H9 (cell line): ENCODE measurements around the gene DLK1. TPM values are rescaled to one million over a fixed set of nuclear protein-coding genes. Genes with fewer than 3 reads are reported as not detected.

ENCODE experiments used
- DNase-seq: peaks from one replicate; pipeline ENCODE4 v3.0.0-alpha.2; 2017
- H2AFZ ChIP-seq: one replicate; pipeline ENCODE4 v1.6.1; 2013; ENCODE audit warnings: mild to moderate bottlenecking, low read length, control low read depth, moderate library complexity
- H2AK5ac ChIP-seq: 2 replicates; pipeline ENCODE4 v1.6.1; 2013; ENCODE audit warnings: low read length, control low read depth, mixed read lengths; ENCODE audit not compliant: insufficient read length
- H2BK120ac ChIP-seq: one replicate; pipeline ENCODE4 v1.6.1; 2013; ENCODE audit warnings: low read depth, mild to moderate bottlenecking, low read length, control low read depth, inconsistent platforms; ENCODE audit not compliant: poor library complexity, severe bottlenecking
- H2BK12ac ChIP-seq: 2 replicates; pipeline ENCODE4 v1.6.1; 2013; ENCODE audit warnings: low read length, control low read depth, mixed read lengths, low read depth; ENCODE audit not compliant: insufficient read length
- H2BK15ac ChIP-seq: 2 replicates; pipeline ENCODE4 v1.6.1; 2013; ENCODE audit warnings: low read depth, low read length, control low read depth
- H2BK20ac ChIP-seq: one replicate; pipeline ENCODE4 v1.6.1; 2013; ENCODE audit warnings: low read depth, mild to moderate bottlenecking, low read length, control low read depth, inconsistent platforms; ENCODE audit not compliant: poor library complexity, severe bottlenecking
- H2BK5ac ChIP-seq: 2 replicates; pipeline ENCODE4 v1.6.1; 2013; ENCODE audit warnings: low read length, control low read depth, mixed read lengths; ENCODE audit not compliant: insufficient read length
- H3K14ac ChIP-seq: 2 replicates; pipeline ENCODE4 v1.6.1; 2013; ENCODE audit warnings: low read length, control low read depth; ENCODE audit not compliant: insufficient read depth
- H3K18ac ChIP-seq: 2 replicates; pipeline ENCODE4 v1.6.1; 2013; ENCODE audit warnings: low read depth, mild to moderate bottlenecking, mixed read lengths, low read length, control low read depth; ENCODE audit not compliant: insufficient read length
- H3K23ac ChIP-seq: 2 replicates; pipeline ENCODE4 v1.6.1; 2013; ENCODE audit warnings: low read length, control low read depth, mixed read lengths, low read depth; ENCODE audit not compliant: insufficient read length
- H3K23me2 ChIP-seq: 2 replicates; pipeline ENCODE4 v1.6.1; 2013; ENCODE audit warnings: low read depth, mild to moderate bottlenecking, mixed read lengths, low read length, control low read depth; ENCODE audit not compliant: insufficient read length, poor library complexity, severe bottlenecking
- H3K27ac ChIP-seq: 2 replicates; pipeline ENCODE4 v1.5.1; 2013; ENCODE audit warnings: low read length, control low read depth, mixed read lengths, low read depth; ENCODE audit not compliant: insufficient read length
- H3K27me3 ChIP-seq: 2 replicates; pipeline ENCODE4 v1.6.1; 2013; ENCODE audit warnings: low read length, control low read depth, inconsistent platforms; ENCODE audit not compliant: insufficient read depth
- H3K4ac ChIP-seq: 2 replicates; pipeline ENCODE4 v1.6.1; 2013; ENCODE audit warnings: low read depth, mild to moderate bottlenecking, control low read depth, inconsistent platforms, low read length, moderate library complexity
- H3K4me1 ChIP-seq: 2 replicates; pipeline ENCODE4 v1.6.1; 2013; ENCODE audit warnings: low read length, control low read depth, inconsistent platforms; ENCODE audit not compliant: insufficient read depth
- H3K4me2 ChIP-seq: 2 replicates; pipeline ENCODE4 v1.6.1; 2013; ENCODE audit warnings: low read length, control low read depth, mixed read lengths; ENCODE audit not compliant: insufficient read length, insufficient read depth
- H3K56ac ChIP-seq: 2 replicates; pipeline ENCODE4 v1.6.1; 2013; ENCODE audit warnings: low read depth, mild to moderate bottlenecking, mixed read lengths, low read length, control low read depth; ENCODE audit not compliant: insufficient read length
- H3K79me1 ChIP-seq: 2 replicates; pipeline ENCODE4 v1.6.1; 2013; ENCODE audit warnings: low read depth, mild to moderate bottlenecking, moderate library complexity, low read length, control low read depth, inconsistent platforms; ENCODE audit not compliant: insufficient read depth, poor library complexity, severe bottlenecking
- H3K79me2 ChIP-seq: 2 replicates; pipeline ENCODE4 v1.6.1; 2013; ENCODE audit warnings: low read length, control low read depth, inconsistent platforms; ENCODE audit not compliant: insufficient read depth
- H3K9ac ChIP-seq: 2 replicates; pipeline ENCODE4 v1.6.1; 2013; ENCODE audit warnings: low read length, control low read depth, mixed read lengths; ENCODE audit not compliant: insufficient read length; ENCODE audit errors: extremely low read depth
- H3K9me3 ChIP-seq: one replicate; pipeline ENCODE4 v1.6.1; 2013; ENCODE audit warnings: low read depth, low read length, inconsistent platforms; ENCODE audit not compliant: control insufficient read depth
- H3T11ph ChIP-seq: one replicate; pipeline ENCODE4 v1.6.1; 2013; ENCODE audit warnings: mild to moderate bottlenecking, low read length, control low read depth, inconsistent platforms
- H4K20me1 ChIP-seq: one replicate; pipeline ENCODE4 v1.6.1; 2013; ENCODE audit not compliant: control insufficient read depth, insufficient read length, insufficient read depth
- H4K5ac ChIP-seq: 2 replicates; pipeline ENCODE4 v1.6.1; 2013; ENCODE audit warnings: low read depth, mild to moderate bottlenecking, mixed read lengths, low read length, control low read depth; ENCODE audit not compliant: insufficient read length
- H4K8ac ChIP-seq: replicated peaks from 2 replicates; pipeline ENCODE4 v1.6.1; 2013; ENCODE audit warnings: low read length, control low read depth, mixed read lengths, low read depth; ENCODE audit not compliant: insufficient read length
- H4K91ac ChIP-seq: 2 replicates; pipeline ENCODE4 v1.6.1; 2013; ENCODE audit warnings: low read depth, mild to moderate bottlenecking, moderate library complexity, mixed read lengths, low read length, control low read depth; ENCODE audit not compliant: insufficient read length
- H3K27ac Mint-ChIP-seq, 3 experiments: 2 replicates in 2 of 3; 3 replicates in 1 of 3; pipeline ENCODE4 v1.8.0; 2020 to 2021; ENCODE audit warnings: mixed read lengths in 3 of 3, mild to moderate bottlenecking in 1 of 3, moderate library complexity in 1 of 3
- H3K27me3 Mint-ChIP-seq: 2 replicates; pipeline ENCODE4 v1.8.0; 2021; ENCODE audit warnings: low read depth, mild to moderate bottlenecking, moderate library complexity, mixed read lengths
- H3K36me3 Mint-ChIP-seq, 3 experiments: 2 replicates in 2 of 3; 3 replicates in 1 of 3; pipeline ENCODE4 v1.8.0; 2020 to 2021; ENCODE audit warnings: low read depth in 3 of 3, mixed read lengths in 3 of 3; ENCODE audit not compliant: insufficient read depth in 1 of 3
- H3K4me1 Mint-ChIP-seq, 2 experiments: 2 replicates each; pipeline ENCODE4 v1.8.0; 2020; ENCODE audit warnings: mixed read lengths in 2 of 2
- H3K4me3 Mint-ChIP-seq, 2 experiments: 2 replicates in 1 of 2; 3 replicates in 1 of 2; pipeline ENCODE4 v1.8.0; 2020 to 2021; ENCODE audit warnings: mild to moderate bottlenecking in 2 of 2, mixed read lengths in 2 of 2, moderate library complexity in 1 of 2
- H3K9me3 Mint-ChIP-seq, 2 experiments: 2 replicates in 1 of 2; 3 replicates in 1 of 2; pipeline ENCODE4 v1.8.0; 2020; ENCODE audit warnings: mild to moderate bottlenecking in 2 of 2, mixed read lengths in 2 of 2, moderate library complexity in 1 of 2
- WGBS: extraction: QIAGEN DNeasy Blood & Tissue Kit; methylation state at CpG from one replicate; pipeline ENCODE4 v1.1.7; 2013; ENCODE audit warnings: missing lambda C conversion rate, low lambda C conversion rate, mixed read lengths; ENCODE audit not compliant: insufficient read length; ENCODE audit errors: extremely low coverage; 5-methylcytosine and 5-hydroxymethylcytosine counted together
- total RNA-seq: library from RNA; stranded (reverse); gene quantifications from 2 replicates; pipeline ENCODE4 v1.2.1, GENCODE V29; 2021
- TF ChIP-seq, protein P1 (sequence below): fragments of 200-600 bp; sonication (generic); conservative IDR thresholded peaks from 3 replicates; pipeline ENCODE4 v1.8.0; 2021; ENCODE audit warnings: antibody characterized with exemption, mild to moderate bottlenecking

DLK1 gene
- total RNA-seq, 1 experiment from 2014 or later = 2.8 TPM

DNA sequence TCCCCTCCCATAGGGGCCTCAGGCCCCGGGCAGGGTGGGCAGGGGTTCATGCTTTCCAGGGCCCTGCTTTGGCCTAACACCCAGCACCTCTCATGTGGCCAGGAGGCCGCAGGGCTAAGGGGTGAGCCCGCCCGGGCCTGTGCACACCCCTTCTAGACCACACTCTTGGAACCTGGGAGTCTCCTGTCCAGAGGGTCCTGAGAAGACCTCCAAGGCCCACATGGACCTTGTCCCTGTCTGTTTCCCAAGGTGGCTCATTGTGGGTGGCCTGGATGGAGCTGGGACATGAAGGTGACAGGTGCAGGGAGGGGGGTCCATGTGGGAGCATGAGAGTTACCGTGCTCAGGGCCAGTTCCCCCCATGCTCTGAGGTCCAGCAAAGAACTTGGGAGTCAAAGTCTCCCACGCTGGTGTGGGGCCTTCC is 11.6 kb downstream of the DLK1 start:
- no peak overlapping the region for H3K27ac Mint-ChIP-seq
- H3K9ac ChIP-seq = no peak overlapping the region
- WGBS = no CpG with 5 or more reads among the region's 6 CpGs
- H3K23ac ChIP-seq = no peak overlapping the region
- H3K79me2 ChIP-seq = no peaks in the 10 kb centered on the region
- H4K8ac ChIP-seq = no peak overlapping the region
- no peak overlapping the region for H3K4ac ChIP-seq
- no peaks in the 10 kb centered on the region; the same call in 1 of the 2 replicates for H3K4me1 ChIP-seq
- no peak overlapping the region for H4K91ac ChIP-seq
- H3T11ph ChIP-seq = no peak overlapping the region
- no peak overlapping the region for H2BK120ac ChIP-seq
- no peak overlapping the region for H2BK12ac ChIP-seq
- H3K9me3 ChIP-seq = no peaks in the 10 kb centered on the region
- no peaks in the 10 kb centered on the region; a peak in 1 of 7 replicates for H3K36me3 Mint-ChIP-seq
- no peak overlapping the region for H2BK5ac ChIP-seq
- H3K27ac ChIP-seq = no peak overlapping the region
- H3K9me3 Mint-ChIP-seq = no peaks in the 10 kb centered on the region; a peak in 1 of 5 replicates
- H4K20me1 ChIP-seq = no peaks in the 10 kb centered on the region
- H4K5ac ChIP-seq = no peak overlapping the region
- no peak overlapping the region for H2BK20ac ChIP-seq
- H3K18ac ChIP-seq = no peak overlapping the region
- H3K4me3 Mint-ChIP-seq = no peak overlapping the region
- peaks cover 3% of the 10 kb centered on the region; the same call in 1 of the 2 replicates for H3K27me3 Mint-ChIP-seq
- DNase-seq = peak; percentile 18
- H3K14ac ChIP-seq = no peak overlapping the region; the same call in 1 of the 2 replicates
- peaks cover 0 to 9% of the 10 kb centered on the region in 2 experiments; a peak in 2 of 4 replicates for H3K4me1 Mint-ChIP-seq
- no peak overlapping the region for H2BK15ac ChIP-seq
- no peaks in the 10 kb centered on the region for H3K23me2 ChIP-seq
- H3K27me3 ChIP-seq = no peaks in the 10 kb centered on the region
- no peak overlapping the region for H2AFZ ChIP-seq
- no peak overlapping the region for H2AK5ac ChIP-seq
- H3K56ac ChIP-seq = no peak overlapping the region
- no peak overlapping the region for H3K4me2 ChIP-seq
- no peaks in the 10 kb centered on the region for H3K79me1 ChIP-seq
- TF ChIP-seq, protein P1, sequence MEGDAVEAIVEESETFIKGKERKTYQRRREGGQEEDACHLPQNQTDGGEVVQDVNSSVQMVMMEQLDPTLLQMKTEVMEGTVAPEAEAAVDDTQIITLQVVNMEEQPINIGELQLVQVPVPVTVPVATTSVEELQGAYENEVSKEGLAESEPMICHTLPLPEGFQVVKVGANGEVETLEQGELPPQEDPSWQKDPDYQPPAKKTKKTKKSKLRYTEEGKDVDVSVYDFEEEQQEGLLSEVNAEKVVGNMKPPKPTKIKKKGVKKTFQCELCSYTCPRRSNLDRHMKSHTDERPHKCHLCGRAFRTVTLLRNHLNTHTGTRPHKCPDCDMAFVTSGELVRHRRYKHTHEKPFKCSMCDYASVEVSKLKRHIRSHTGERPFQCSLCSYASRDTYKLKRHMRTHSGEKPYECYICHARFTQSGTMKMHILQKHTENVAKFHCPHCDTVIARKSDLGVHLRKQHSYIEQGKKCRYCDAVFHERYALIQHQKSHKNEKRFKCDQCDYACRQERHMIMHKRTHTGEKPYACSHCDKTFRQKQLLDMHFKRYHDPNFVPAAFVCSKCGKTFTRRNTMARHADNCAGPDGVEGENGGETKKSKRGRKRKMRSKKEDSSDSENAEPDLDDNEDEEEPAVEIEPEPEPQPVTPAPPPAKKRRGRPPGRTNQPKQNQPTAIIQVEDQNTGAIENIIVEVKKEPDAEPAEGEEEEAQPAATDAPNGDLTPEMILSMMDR = no peak
